ENCODE data around the gene HECW1.
"Not testable (repeated sequence)": the region's sequence is repeated elsewhere in the genome, so short reads cannot be mapped to it uniquely, and the experiment has no call there.

Gene HECW1

DNA sequence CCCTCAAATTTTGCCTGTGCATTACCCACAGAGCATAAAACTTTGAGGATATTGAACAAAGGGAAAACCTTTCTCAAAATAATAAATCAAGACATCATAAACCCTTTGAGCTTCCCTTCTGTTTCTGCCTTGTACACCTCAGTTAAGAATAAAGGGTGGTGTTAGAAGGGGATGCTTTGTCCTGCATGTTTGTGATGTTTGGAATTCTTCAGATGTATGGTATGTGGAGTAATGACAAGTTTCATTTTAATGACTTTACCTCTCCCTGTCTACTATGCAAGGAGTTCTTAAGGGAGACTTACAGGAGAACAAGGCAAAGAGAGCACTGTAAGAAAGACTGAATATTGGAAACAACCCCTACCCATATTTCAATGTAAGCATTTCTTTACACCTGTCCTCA is 99.2 kb downstream of the HECW1 start:
- no peak for DNase-seq

DNA sequence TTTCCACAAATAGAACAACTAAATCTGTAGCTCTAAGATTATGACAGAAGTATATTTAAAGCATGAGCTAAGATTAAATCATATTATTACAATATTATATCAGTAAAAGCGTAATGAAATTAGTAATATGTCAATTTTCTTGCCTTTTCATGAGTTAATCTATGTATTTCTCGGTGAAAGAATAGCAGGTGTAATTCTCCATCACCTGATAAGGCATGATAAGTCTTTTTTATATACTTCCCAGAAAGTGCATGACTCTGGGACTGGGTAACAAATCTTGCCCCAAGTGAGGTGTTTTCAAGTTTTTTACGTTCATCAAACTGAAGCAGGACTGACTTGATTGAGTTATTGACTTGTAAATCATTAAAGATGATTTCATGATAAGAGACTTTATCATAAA is 100.5 kb downstream of the HECW1 start:
- DNase-seq, result no peak

GRCh38 chr7:43215061-43215460 is 102.6 kb downstream of the HECW1 start:
- DNase-seq, result no peak

GRCh38 chr7:43217055-43217454 is 104.6 kb downstream of the HECW1 start:
- no peak for DNase-seq

DNA sequence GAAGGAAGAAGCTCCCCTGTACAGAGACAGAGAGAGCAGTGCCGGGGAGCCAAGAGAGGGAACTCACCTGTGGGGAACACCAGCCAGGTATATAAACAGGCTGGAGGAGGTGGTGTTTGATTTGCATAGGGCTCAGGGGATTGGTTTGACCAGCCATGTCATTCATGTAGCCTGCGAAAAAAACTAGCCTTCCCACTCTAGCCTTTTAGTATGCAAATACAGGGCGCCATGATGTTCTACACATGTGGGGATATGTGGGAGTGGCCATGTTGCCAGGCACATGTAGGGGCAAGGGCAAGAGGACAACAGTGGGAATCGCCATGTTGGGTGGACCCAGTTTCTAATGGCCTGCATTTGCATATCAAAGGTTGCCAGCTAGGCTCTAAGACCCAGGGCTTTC is 106.5 kb downstream of the HECW1 start:
- not testable (repeated sequence) for DNase-seq

GRCh38 chr7:43220250-43220649 is 107.8 kb downstream of the HECW1 start:
- DNase-seq, result no peak

- no peak for DNase-seq
Observed at GRCh38 chr7:43220742-43221141, 108.3 kb downstream of the HECW1 start.

DNA sequence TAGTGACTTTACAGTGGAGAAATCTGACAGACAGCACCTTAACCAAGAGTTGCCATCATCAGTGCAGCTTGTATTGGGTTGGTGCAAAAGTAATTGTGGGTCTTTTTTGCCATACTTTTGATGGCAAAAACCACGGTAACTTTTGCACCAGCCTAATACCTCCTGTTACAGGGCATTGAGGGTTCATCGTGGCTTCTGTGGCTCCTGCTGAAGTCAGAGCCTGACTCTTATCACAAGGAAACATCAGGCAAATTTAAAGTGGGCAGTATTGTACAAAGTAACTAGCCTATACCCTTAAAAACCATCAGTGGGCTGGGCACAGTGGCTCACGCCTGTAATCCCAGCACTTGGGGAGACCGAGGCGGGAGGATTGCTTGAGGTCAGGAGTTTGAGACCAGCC is 117.4 kb downstream of the HECW1 start:
- no peak for DNase-seq

GRCh38 chr7:43232366-43232765 is 119.9 kb downstream of the HECW1 start:
- DNase-seq, result no peak

DNA sequence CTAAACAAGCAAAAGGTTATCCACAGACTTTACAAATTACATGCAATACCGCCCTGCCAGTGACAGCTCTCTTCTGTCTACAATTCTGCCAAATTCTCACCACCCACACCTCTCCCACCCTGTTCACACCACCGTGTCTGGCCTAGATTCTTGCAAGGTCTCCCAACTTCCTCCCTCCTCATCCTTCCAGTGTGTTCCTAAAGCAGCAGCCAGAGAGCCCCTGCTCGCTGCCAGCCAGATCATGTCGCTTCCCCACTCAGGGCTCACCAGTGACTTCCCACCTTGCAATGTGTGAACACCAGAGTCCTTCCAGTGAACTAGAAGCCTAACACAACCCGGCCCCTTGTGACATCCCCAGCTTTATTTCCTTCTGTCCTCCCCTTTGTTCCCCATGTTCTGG is 121.6 kb downstream of the HECW1 start:
- no peak for DNase-seq

DNA sequence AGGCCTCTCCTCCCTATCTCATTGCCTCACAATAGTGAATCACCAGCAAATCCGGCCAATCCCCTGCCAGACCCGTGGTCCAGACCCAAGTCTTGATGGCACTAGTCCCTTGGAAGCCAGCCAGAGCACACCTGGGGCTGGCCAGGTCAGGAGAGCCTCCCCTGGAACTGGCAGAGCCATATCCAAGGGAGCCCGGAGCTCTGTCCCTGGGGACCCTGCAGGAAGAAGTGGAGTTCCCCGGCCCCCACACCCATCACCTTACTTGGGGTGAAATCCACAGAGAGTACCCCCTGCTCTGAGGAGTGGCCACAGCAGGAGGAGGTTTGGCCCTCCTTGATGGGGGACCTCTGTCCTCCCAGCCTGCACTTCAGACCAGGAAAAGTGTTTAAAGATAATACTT is 122.5 kb downstream of the HECW1 start:
- no peak for DNase-seq

GRCh38 chr7:43240565-43240964 is 128.1 kb downstream of the HECW1 start:
- no peak for DNase-seq

GRCh38 chr7:43242628-43243255 is 130.3 kb downstream of the HECW1 start:
- DNase-seq, result no peak

- no peak for DNase-seq
Observed at GRCh38 chr7:43244232-43244631, 131.8 kb downstream of the HECW1 start.

DNA sequence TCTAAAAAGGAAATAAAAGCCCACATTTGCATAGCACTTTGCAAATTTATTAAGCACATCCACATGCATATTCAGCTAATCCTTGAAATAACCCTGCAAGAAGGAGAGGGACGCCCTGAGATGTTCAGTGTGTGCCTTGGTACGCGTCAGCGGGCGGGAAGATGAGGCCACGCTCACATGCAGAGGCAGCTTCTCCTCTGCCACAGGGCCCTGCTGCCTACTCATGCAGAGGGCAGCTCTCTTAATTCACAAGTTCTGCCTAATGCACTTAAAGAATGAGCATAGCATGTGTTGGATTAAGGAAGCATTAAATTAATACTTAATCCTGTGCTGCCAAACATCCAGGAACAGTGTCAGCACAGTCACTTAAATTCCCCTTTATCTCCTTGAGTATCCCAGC is 132.3 kb downstream of the HECW1 start:
- no peak for DNase-seq

DNA sequence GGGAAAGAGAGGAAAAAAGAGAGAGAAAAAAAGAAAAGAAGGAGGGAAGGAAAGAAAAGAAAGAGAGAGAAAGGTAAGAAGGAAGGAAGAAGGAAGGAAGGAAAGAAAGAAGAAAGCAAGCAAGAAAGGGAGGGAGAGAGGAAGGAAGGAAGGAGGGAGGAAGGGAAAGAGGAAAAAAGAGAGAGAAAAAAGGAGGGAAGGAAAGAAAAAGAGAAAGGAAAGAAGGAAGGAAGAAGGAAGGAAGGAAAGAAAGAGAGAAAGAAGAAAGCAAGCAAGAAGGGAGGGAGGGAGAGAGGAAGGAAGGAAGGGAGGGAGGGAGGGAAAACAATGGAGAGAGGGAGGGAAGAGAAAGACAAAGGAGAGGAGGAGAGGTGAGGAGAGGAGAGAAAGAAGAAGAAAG is 135.3 kb downstream of the HECW1 start:
- no peak for DNase-seq

DNA sequence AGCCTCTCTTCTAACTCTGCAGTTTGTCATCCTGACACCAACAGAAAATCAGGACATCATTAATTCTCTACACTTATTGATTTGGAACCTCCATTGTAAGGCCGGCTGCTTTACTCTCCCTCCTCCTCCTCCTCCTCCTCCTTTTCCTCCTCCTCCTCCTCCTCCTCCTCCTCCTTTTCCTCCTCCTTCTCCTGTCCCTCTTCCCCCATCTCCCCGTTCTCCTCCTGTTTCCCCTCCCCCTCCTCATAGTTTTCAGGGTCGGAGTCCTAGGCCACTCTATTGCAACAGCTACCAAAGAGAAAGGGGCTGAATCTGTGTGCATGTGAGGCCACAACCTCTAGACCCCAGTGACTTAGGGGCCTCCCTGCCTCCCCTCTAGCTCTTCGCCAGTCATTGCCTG is 136.1 kb downstream of the HECW1 start:
- no peak for DNase-seq

- DNase-seq, result no peak
Observed at GRCh38 chr7:43248961-43249822, 136.7 kb downstream of the HECW1 start.

GRCh38 chr7:43249823-43250145 is 137.3 kb downstream of the HECW1 start:
- DNase-seq, result no peak

DNA sequence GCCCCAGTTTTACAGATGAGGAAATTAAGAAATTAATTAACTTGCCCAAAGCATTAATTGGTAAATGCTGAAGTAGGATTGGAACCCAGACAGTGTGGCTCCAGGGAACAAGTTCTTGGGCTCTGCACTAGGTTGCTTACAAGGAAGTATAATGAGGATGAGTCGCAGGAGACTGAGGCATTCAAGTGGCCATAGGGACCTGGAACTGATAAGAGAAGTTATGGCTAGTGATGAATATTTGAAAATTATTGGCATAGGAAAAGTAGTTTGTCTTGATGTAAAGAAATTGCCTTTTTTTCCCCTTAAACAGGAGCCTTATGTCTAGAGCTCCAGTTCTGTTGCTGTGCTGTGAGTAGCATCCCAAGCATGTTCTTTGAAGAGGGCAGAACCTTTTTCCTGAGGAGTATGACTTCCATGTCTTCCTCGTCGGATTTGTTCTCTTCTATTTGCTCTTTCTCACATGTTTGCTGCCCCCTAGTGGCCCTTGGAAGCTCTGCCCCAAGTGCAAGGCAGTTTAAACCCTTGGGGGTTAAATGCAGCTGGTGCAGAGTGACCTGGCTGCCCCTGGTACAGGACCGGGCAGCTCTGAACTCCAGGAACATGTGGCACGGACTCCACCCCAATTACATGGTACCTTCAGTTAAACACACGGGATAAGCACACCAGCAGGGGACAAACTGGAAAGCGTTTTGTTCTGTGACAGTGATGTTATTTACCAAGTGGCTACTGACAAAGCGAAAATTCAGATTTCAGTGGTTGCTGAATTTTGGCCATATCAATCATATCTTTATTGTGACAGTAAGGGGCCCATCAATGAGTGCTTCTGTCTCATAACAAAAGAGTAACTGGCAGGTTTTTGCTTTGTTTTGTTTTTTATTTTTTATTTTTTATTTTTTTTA is 148.8 kb downstream of the HECW1 start:
- DNase-seq, result peak; percentile 48

GRCh38 chr7:43265139-43265538 is 152.7 kb downstream of the HECW1 start:
- DNase-seq, result no peak

- DNase-seq, result no peak
Observed at GRCh38 chr7:43273939-43274719, 161.7 kb downstream of the HECW1 start.

DNA sequence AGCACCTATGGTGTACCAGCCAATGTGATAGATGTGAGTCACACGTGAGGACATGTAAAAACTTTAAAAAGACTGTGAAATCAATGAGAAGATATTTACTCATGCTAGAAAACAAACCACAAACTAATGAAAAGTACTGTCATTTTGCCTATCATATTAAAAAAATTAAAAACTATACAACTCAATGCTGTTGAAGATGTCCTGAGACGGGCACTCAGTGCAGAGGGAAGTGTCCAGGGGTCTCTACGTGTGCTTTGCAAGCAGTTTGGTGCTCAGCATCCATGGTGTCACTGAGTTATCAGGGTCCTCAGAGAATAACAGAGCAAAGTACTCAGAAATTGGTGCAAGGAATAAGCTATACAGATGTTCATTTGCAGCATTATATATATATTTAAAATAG is 162.3 kb downstream of the HECW1 start:
- no peak for DNase-seq
